ENCODE measurements around the gene ATG16L2.

- TF ChIP-seq, protein P1, sequence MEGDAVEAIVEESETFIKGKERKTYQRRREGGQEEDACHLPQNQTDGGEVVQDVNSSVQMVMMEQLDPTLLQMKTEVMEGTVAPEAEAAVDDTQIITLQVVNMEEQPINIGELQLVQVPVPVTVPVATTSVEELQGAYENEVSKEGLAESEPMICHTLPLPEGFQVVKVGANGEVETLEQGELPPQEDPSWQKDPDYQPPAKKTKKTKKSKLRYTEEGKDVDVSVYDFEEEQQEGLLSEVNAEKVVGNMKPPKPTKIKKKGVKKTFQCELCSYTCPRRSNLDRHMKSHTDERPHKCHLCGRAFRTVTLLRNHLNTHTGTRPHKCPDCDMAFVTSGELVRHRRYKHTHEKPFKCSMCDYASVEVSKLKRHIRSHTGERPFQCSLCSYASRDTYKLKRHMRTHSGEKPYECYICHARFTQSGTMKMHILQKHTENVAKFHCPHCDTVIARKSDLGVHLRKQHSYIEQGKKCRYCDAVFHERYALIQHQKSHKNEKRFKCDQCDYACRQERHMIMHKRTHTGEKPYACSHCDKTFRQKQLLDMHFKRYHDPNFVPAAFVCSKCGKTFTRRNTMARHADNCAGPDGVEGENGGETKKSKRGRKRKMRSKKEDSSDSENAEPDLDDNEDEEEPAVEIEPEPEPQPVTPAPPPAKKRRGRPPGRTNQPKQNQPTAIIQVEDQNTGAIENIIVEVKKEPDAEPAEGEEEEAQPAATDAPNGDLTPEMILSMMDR (IDR thresholded peaks at IDR 0.05), result no peak
- TF ChIP-seq POLR2AphosphoS5 (IDR thresholded peaks at IDR 0.05; ENCODE audit: insufficient read depth in 1 of 2, low read depth in 1 of 2) (no peak), POLR2A (IDR thresholded peaks at IDR 0.05) (no peak)
Measured at GRCh38 chr11:72838691-72839305, 24.6 kb downstream of the ATG16L2 start.

Measured in vagina (tissue), 2 donors.